ENCODE data around the gene HNRNPCL4.
"Not testable (repeated sequence)": the region's sequence is repeated elsewhere in the genome, so short reads cannot be mapped to it uniquely, and the experiment has no call there.

HNRNPCL4 gene

GRCh38 chr1:13165531-13165930 is at the start of gene HNRNPCL4:
TSS of gene HNRNPCL4 (minus strand) at chr1:13165631. CDS start at chr1:13165467, 164 bp downstream.
- DNase-seq, result not testable (repeated sequence)

GRCh38 chr1:13208712-13209111 is 43.3 kb upstream of the HNRNPCL4 start:
- DNase-seq, result not testable (repeated sequence)

- not testable (repeated sequence) for DNase-seq
Observed at GRCh38 chr1:13201309-13201708, 35.9 kb upstream of the HNRNPCL4 start, which contains the start of gene PRAMEF13. TSS of gene PRAMEF13 (minus strand) at chr1:13201409. CDS start at chr1:13199589, 1,820 bp downstream.

GRCh38 chr1:13171548-13171947 is 6.1 kb upstream of the HNRNPCL4 start, which contains the start of gene PRAMEF9:
TSS of gene PRAMEF9 (plus strand) at chr1:13171848. CDS start at chr1:13175281, 3,433 bp downstream.
- not testable (repeated sequence) for DNase-seq

- DNase-seq, result not testable (repeated sequence)
Observed at GRCh38 chr1:13155909-13156308, 9.5 kb downstream of the HNRNPCL4 start, which contains the start of gene PRAMEF26. TSS of gene PRAMEF26 (minus strand) at chr1:13156009. CDS start at chr1:13153095, 2,914 bp downstream.

GRCh38 chr1:13116754-13117153 is 48.7 kb downstream of the HNRNPCL4 start, which contains the start of gene HNRNPCL2:
TSS of gene HNRNPCL2 (minus strand) at chr1:13116854. CDS start at chr1:13116400, 454 bp downstream.
- DNase-seq, result not testable (repeated sequence)

Measured in erythroblast (primary cell).